Amniotic epithelial cell (primary cell): ENCODE data around the gene MAMDC2.
A peak's percentile ranks its signal among the peaks of the same experiment; 100 is the strongest.

Experiments used
- DNase-seq: peaks from one replicate; pipeline ENCODE4 v3.0.0-alpha.2; 2010; ENCODE audit warnings: low read depth

Gene MAMDC2

GRCh38 chr9:70043689-70044489 is at the start of gene MAMDC2:
TSS of gene MAMDC2 (plus strand) at chr9:70043848. CDS start at chr9:70044198, 350 bp downstream.
- no peak for DNase-seq

- no peak for DNase-seq
Observed at GRCh38 chr9:69995846-69996245, 47.8 kb upstream of the MAMDC2 start.

- peak; percentile 93 for DNase-seq
Observed at GRCh38 chr9:69996967-69997366, 46.7 kb upstream of the MAMDC2 start.

GRCh38 chr9:69997524-69997923 is 46.1 kb upstream of the MAMDC2 start:
- DNase-seq = no peak

- no peak for DNase-seq
Observed at GRCh38 chr9:69999315-69999714, 44.3 kb upstream of the MAMDC2 start.

GRCh38 chr9:70000469-70000868 is 43.2 kb upstream of the MAMDC2 start:
- DNase-seq = peak; percentile 86

GRCh38 chr9:70003901-70004714 is 39.5 kb upstream of the MAMDC2 start:
- no peak for DNase-seq

GRCh38 chr9:70006306-70006705 is 37.3 kb upstream of the MAMDC2 start:
- peak; percentile 18 for DNase-seq

- DNase-seq = no peak
Observed at GRCh38 chr9:70007831-70008230, 35.8 kb upstream of the MAMDC2 start.

GRCh38 chr9:70010015-70010414 is 33.6 kb upstream of the MAMDC2 start:
- no peak for DNase-seq

GRCh38 chr9:70011366-70011765 is 32.3 kb upstream of the MAMDC2 start:
- DNase-seq = no peak

GRCh38 chr9:70012569-70012968 is 31.1 kb upstream of the MAMDC2 start:
- DNase-seq = no peak

- DNase-seq = peak; percentile 100
Observed at GRCh38 chr9:70013598-70014196, 30.0 kb upstream of the MAMDC2 start.

GRCh38 chr9:70015099-70015498 is 28.5 kb upstream of the MAMDC2 start:
- DNase-seq = no peak

GRCh38 chr9:70020217-70020616 is 23.4 kb upstream of the MAMDC2 start:
- DNase-seq = peak; percentile 37

- DNase-seq = peak; percentile 94
Observed at GRCh38 chr9:70020991-70021571, 22.6 kb upstream of the MAMDC2 start.

GRCh38 chr9:70028287-70028686 is 15.4 kb upstream of the MAMDC2 start:
- no peak for DNase-seq

GRCh38 chr9:70030156-70030555 is 13.5 kb upstream of the MAMDC2 start:
- no peak for DNase-seq

- DNase-seq = peak; percentile 90
Observed at GRCh38 chr9:70031141-70031545, 12.5 kb upstream of the MAMDC2 start.

GRCh38 chr9:70034271-70034711 is 9.4 kb upstream of the MAMDC2 start:
- DNase-seq = no peak

- DNase-seq = peak; percentile 80
Observed at GRCh38 chr9:70035691-70036090, 8.0 kb upstream of the MAMDC2 start.

- no peak for DNase-seq
Observed at GRCh38 chr9:70036641-70037040, 7.0 kb upstream of the MAMDC2 start.
